Measurements from ENCODE around the gene MGMT.

DNA sequence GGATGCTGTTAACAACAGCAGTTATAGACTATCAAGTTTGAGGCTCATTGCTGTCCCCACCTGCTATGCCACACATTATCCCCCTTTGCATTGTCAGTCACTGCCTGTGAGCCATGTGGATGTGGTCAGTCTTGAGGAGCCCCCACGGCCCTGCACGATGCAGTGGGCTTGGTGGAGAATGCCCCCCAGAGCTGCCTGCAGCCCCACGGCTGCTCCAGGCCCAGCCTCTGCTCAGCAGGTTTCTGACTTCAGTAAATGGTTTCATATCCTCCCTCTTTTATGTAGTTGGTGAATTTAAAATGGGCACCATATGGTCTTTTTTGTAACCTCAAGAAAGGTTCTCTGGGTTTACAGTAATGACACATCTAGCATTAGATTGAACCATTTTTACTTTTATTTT is 332.9 kb downstream of the MGMT start:
- TF ChIP-seq, protein P1, sequence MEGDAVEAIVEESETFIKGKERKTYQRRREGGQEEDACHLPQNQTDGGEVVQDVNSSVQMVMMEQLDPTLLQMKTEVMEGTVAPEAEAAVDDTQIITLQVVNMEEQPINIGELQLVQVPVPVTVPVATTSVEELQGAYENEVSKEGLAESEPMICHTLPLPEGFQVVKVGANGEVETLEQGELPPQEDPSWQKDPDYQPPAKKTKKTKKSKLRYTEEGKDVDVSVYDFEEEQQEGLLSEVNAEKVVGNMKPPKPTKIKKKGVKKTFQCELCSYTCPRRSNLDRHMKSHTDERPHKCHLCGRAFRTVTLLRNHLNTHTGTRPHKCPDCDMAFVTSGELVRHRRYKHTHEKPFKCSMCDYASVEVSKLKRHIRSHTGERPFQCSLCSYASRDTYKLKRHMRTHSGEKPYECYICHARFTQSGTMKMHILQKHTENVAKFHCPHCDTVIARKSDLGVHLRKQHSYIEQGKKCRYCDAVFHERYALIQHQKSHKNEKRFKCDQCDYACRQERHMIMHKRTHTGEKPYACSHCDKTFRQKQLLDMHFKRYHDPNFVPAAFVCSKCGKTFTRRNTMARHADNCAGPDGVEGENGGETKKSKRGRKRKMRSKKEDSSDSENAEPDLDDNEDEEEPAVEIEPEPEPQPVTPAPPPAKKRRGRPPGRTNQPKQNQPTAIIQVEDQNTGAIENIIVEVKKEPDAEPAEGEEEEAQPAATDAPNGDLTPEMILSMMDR (IDR thresholded peaks at IDR 0.05): no peak
- TF ChIP-seq POLR2A (IDR thresholded peaks at IDR 0.05): no peak

Data from testis (tissue), 2 donors.